Stimulated activated CD4-positive, alpha-beta T cell treated with anti-CD3 and anti-CD28 coated beads, Interleukin-12 subunit alpha, Interleukin-12 subunit beta, amount 100 ng/mL, for 24 hours (primary cell): ENCODE data around the gene C3orf20.
"Not testable (repeated sequence)": the region's sequence is repeated elsewhere in the genome, so short reads cannot be mapped to it uniquely, and the experiment has no call there.

ENCODE experiments used
- DNase-seq, 2 experiments: peaks; one replicate each; pipeline ENCODE4 v3.0.0-alpha.2; 2020; ENCODE audit warnings: low read depth in 2 of 2

Gene C3orf20

GRCh38 chr3:14796403-14797077 lies 121.6 kb downstream of the C3orf20 start:
- DNase-seq, result no peak

- DNase-seq, result no peak
Measured at GRCh38 chr3:14797731-14798130, 122.8 kb downstream of the C3orf20 start.

GRCh38 chr3:14798231-14798630 lies 123.3 kb downstream of the C3orf20 start:
- DNase-seq, result no peak

GRCh38 chr3:14799146-14799545 lies 124.2 kb downstream of the C3orf20 start:
- no peak for DNase-seq

GRCh38 chr3:14801031-14801430 lies 126.1 kb downstream of the C3orf20 start:
- DNase-seq, result no peak

- DNase-seq, result no peak
Measured at GRCh38 chr3:14801668-14802380, 126.9 kb downstream of the C3orf20 start.

- no peak for DNase-seq
Measured at GRCh38 chr3:14802381-14802731, 127.4 kb downstream of the C3orf20 start.

GRCh38 chr3:14803101-14803980 lies 128.4 kb downstream of the C3orf20 start:
- DNase-seq, result no peak

- no peak for DNase-seq
Measured at GRCh38 chr3:14803981-14804834, 129.3 kb downstream of the C3orf20 start.

- DNase-seq, result no peak
Measured at GRCh38 chr3:14804835-14805780, 130.2 kb downstream of the C3orf20 start.

- no peak for DNase-seq
Measured at GRCh38 chr3:14805961-14806537, 131.1 kb downstream of the C3orf20 start.

GRCh38 chr3:14806641-14807263 lies 131.8 kb downstream of the C3orf20 start:
- no peak for DNase-seq

GRCh38 chr3:14808025-14808424 lies 133.1 kb downstream of the C3orf20 start:
- DNase-seq, result no peak

- DNase-seq, result no peak
Measured at GRCh38 chr3:14808502-14809266, 133.7 kb downstream of the C3orf20 start.

GRCh38 chr3:14809611-14810010 lies 134.7 kb downstream of the C3orf20 start:
- DNase-seq, result not testable (repeated sequence)

- no peak for DNase-seq
Measured at GRCh38 chr3:14810070-14810791, 135.3 kb downstream of the C3orf20 start.

GRCh38 chr3:14810801-14811661 lies 136.1 kb downstream of the C3orf20 start:
- DNase-seq, result no peak
